B cell (primary cell): Measurements from ENCODE around the gene TWIST2.

Experiments used
- CTCF ChIP-seq: fragments of 200-600 bp; IDR thresholded peaks from one replicate; pipeline ENCODE4 v1.8.0; 2022; ENCODE audit warnings: antibody characterized with exemption, mild to moderate bottlenecking
- EZH2 ChIP-seq: IDR thresholded peaks from 2 replicates; pipeline ENCODE4 v1.6.1; 2012; ENCODE audit warnings: borderline replicate concordance, low read depth, mild to moderate bottlenecking, moderate library complexity, low read length; ENCODE audit not compliant: insufficient read depth, poor library complexity, severe bottlenecking

GRCh38 chr2:238924796-238925195 is 76.9 kb downstream of the TWIST2 start:
- TF ChIP-seq CTCF = no peak
- TF ChIP-seq EZH2 = no peak
